AG04450 (cell line): ENCODE data around the gene NLRP14. TPM values are rescaled to one million over a fixed set of nuclear protein-coding genes. Genes with fewer than 3 reads are reported as not detected.

Experiments
- CTCF ChIA-PET: fragments of 300-600, 350-600 bp; formaldehyde crosslinking; extraction: SDS; loops from one replicate; lab custom pipeline; 2022; ENCODE audit warnings: antibody characterized with exemption, inconsistent platforms; lab: Charles Lee
- POLR2A ChIA-PET: fragments of 350-600 bp; formaldehyde crosslinking; extraction: SDS; loops from one replicate; lab custom pipeline; 2021; ENCODE audit warnings: antibody characterized with exemption, inconsistent platforms; lab: Yijun Ruan, JAX
- DNase-seq: peaks from one replicate; pipeline ENCODE4 v3.0.0-alpha.2; 2011; ENCODE audit warnings: low read depth, low spot score
- H3K27ac ChIP-seq: one replicate; pipeline ENCODE4 v1.5.1; 2012; ENCODE audit warnings: low read depth, low read length, control low read depth
- H3K27me3 ChIP-seq: one replicate; pipeline ENCODE4 v1.6.0; 2012; ENCODE audit warnings: low read length; ENCODE audit not compliant: control insufficient read depth, insufficient read depth
- H3K4me3 ChIP-seq: 2 replicates; pipeline ENCODE4 v1.5.1; 2011; ENCODE audit warnings: mild to moderate bottlenecking, low read depth, low read length, control low read depth
- H3K9me3 ChIP-seq: 2 replicates; pipeline ENCODE4 v1.5.1; 2012; ENCODE audit warnings: low read length; ENCODE audit not compliant: control insufficient read depth, insufficient read depth
- CTCF ChIP-seq: IDR thresholded peaks from 2 replicates; pipeline ENCODE4 v1.5.1; 2011; ENCODE audit warnings: low read depth, low read length, control low read depth, inconsistent platforms
- polyA plus RNA-seq: library from polyadenylated mRNA; depleted of rRNA; stranded (reverse); fragments of >200 nt; gene quantifications from 2 replicates; pipeline ENCODE4 v1.2.3, GENCODE V29; 2011

Gene NLRP14
- polyA plus RNA-seq, 1 experiment, result 0.06 TPM

GRCh38 chr11:7014118-7014517 lies 6.2 kb upstream of the NLRP14 start:
- ChIA-PET CTCF (no interaction called here), POLR2A (no interaction called here)
- H3K4me3 ChIP-seq, result no peak overlapping the region
- no peaks in the 10 kb centered on the region for H3K27me3 ChIP-seq
- no peaks in the 10 kb centered on the region for H3K9me3 ChIP-seq
- H3K27ac ChIP-seq, result no peak overlapping the region
- no peak for TF ChIP-seq CTCF
- no peak for DNase-seq

DNA sequence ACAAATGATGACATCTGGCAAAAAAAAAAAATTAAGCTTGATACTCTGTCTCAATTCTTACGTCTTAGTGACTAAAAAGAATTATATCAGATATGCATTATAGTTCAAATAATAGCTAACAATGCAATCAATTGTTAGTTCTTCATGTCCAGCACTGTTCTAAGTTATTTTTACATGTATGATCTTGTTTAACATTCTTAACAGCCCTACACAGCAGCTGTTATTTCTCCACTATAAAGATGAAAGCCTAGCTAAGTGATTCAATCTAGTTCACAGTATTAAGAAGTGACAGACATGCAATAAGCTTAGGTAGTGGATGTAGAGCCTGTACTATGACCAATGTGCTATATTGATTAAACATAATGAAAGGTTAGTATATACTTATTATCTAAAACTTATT lies 4.3 kb upstream of the NLRP14 start:
- TF ChIP-seq CTCF, result no peak
- Histone ChIP-seq H3K27ac (no peak overlapping the region), H3K4me3 (no peak overlapping the region), H3K9me3 (no peaks in the 10 kb centered on the region), H3K27me3 (no peaks in the 10 kb centered on the region)
- no peak for DNase-seq
- CTCF ChIA-PET, result interaction anchor here (0.8 kb wide), 1 partner anchor 22 kb away, joined by 5 read pairs; no protein-coding TSS in a partner anchor
- POLR2A ChIA-PET, result no interaction called here

- H3K4me3 ChIP-seq, result peak overlapping the region; percentile 90
- no peaks in the 10 kb centered on the region for H3K27me3 ChIP-seq
- H3K9me3 ChIP-seq, result no peaks in the 10 kb centered on the region
- H3K27ac ChIP-seq, result peak overlapping the region; percentile 80
- ChIA-PET CTCF (interaction anchor here (1.2 kb wide), 1 partner anchor 207 kb away, joined by 6 read pairs; no protein-coding TSS in a partner anchor), POLR2A (interaction anchor here (0.9 to 2.4 kb wide), 2 partner anchors 26 to 28 kb away, joined by 4 to 17 read pairs; no protein-coding TSS in a partner anchor)
- TF ChIP-seq CTCF, result no peak
- DNase-seq, result no peak
Observed at GRCh38 chr11:7019500-7020182, 638 bp upstream of the NLRP14 start.

- ChIA-PET POLR2A (interaction anchor here (2.4 kb wide), 1 partner anchor 30 kb away, joined by 17 read pairs; no protein-coding TSS in a partner anchor), CTCF (interaction anchor here (0.5 to 1.7 kb wide), 4 partner anchors 14 to 1077 kb away, joined by 3 to 7 read pairs (median 6); no protein-coding TSS in a partner anchor)
- no peak overlapping the region for H3K27ac ChIP-seq
- no peaks in the 10 kb centered on the region for H3K27me3 ChIP-seq
- DNase-seq, result no peak
- no peaks in the 10 kb centered on the region for H3K9me3 ChIP-seq
- TF ChIP-seq CTCF, result no peak
- H3K4me3 ChIP-seq, result no peak overlapping the region
Observed at GRCh38 chr11:7021318-7021717, 1.0 kb downstream of the NLRP14 start.

DNA sequence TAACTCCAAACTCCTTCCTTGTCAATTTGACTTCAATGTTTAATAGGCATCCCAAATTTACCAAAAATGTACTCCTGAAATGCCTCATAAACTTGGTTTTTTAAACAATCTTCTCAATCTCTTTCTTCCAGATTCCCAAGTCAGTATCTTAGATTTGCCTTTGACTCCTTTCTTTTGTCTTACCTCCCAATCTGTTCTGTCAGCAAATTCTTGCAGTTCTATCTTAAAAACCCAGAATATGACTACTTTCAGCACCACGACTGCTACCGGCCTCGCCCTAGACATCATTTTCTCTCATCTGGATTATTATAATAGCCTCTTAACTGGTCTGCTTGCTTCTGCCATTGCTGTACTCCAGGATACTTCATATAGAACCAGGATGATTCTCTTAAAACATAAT lies 7.9 kb downstream of the NLRP14 start:
- POLR2A ChIA-PET, result no interaction called here
- no peak overlapping the region for H3K4me3 ChIP-seq
- peaks cover 11% of the 10 kb centered on the region for H3K27me3 ChIP-seq
- CTCF ChIA-PET, result no interaction called here
- TF ChIP-seq CTCF, result no peak
- no peak overlapping the region for H3K27ac ChIP-seq
- DNase-seq, result no peak
- H3K9me3 ChIP-seq, result no peaks in the 10 kb centered on the region
